Ectodermal cell (in vitro differentiated cells): Measurements from ENCODE around the gene CDH4.
"Not testable (repeated sequence)": the region's sequence is repeated elsewhere in the genome, so short reads cannot be mapped to it uniquely, and the experiment has no call there.

Experiments used
- H3K27ac ChIP-seq: 2 replicates; pipeline ENCODE4 v1.7.0; 2013; ENCODE audit warnings: mild to moderate bottlenecking, low read depth, low read length; ENCODE audit not compliant: insufficient read depth, poor library complexity, severe bottlenecking
- H3K27me3 ChIP-seq: 2 replicates; pipeline ENCODE4 v1.7.0; 2013; ENCODE audit warnings: mild to moderate bottlenecking, low read length; ENCODE audit not compliant: insufficient read depth, control insufficient read depth, poor library complexity, severe bottlenecking
- H3K36me3 ChIP-seq: one replicate; pipeline ENCODE4 v1.7.0; 2013; ENCODE audit warnings: low read length; ENCODE audit not compliant: control insufficient read depth, insufficient read depth
- H3K4me1 ChIP-seq: one replicate; pipeline ENCODE4 v1.7.0; 2013; ENCODE audit warnings: low read length; ENCODE audit not compliant: control insufficient read depth, insufficient read depth
- H3K4me3 ChIP-seq: 2 replicates; pipeline ENCODE4 v1.7.0; 2013; ENCODE audit warnings: low read depth, low read length, control low read depth; ENCODE audit not compliant: insufficient read depth
- H3K9me3 ChIP-seq: 2 replicates; pipeline ENCODE4 v1.7.0; 2013; ENCODE audit warnings: mild to moderate bottlenecking, low read length, moderate library complexity; ENCODE audit not compliant: control insufficient read depth
- WGBS, 2 experiments: methylation state at CpG; one replicate each; pipeline ENCODE4 v1.1.7; 2013; ENCODE audit warnings: missing lambda C conversion rate in 2 of 2; 5-methylcytosine and 5-hydroxymethylcytosine counted together

CDH4 gene

DNA sequence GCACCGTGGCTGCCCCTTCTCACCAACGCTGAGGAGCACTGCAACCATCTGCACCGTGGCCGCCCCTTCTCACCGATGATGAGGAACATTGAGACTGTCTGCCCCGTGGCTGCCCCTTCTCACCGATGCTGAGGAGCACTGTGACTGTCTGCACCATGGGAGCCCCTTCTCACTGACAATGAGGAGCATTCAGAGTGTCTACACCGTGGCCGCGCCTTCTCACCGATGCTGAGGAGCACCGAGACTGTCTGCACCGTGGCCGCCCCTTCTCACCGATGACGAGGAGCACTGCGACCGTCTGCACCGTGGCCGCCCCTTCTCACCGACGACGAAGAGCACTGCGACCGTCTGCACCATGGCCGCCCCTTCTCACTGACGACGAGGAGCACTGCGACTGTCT, 693.4 kb downstream of the CDH4 start:
- not testable (repeated sequence) for H3K4me3 ChIP-seq, H3K4me1 ChIP-seq, H3K27me3 ChIP-seq, H3K36me3 ChIP-seq, H3K27ac ChIP-seq, H3K9me3 ChIP-seq
- WGBS, 2 experiments = 91 to 95% methylated on average over 27 to 28 of the region's 29 CpGs

DNA sequence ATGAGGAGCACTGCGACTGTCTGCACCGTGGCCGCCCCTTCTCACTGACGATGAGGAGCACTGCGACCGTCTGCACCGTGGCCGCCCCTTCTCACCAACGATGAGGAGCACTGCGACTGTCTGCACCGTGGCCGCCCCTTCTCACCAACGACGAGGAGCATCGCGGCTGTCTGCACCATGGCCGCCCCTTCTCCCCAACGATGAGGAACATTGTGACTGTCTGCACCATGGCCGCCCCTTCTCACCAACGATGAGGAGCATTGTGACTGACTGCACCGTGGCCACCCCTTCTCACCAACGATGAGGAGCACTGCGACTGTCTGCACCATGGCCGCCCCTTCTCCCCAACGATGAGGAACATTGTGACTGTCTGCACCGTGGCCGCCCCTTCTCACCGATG, 696.0 kb downstream of the CDH4 start:
- H3K27me3 ChIP-seq, H3K36me3 ChIP-seq, H3K9me3 ChIP-seq, H3K4me1 ChIP-seq, H3K4me3 ChIP-seq, H3K27ac ChIP-seq: not testable (repeated sequence)
- 90 to 93% methylated on average over 28 of the region's 28 CpGs for WGBS, 2 experiments

DNA sequence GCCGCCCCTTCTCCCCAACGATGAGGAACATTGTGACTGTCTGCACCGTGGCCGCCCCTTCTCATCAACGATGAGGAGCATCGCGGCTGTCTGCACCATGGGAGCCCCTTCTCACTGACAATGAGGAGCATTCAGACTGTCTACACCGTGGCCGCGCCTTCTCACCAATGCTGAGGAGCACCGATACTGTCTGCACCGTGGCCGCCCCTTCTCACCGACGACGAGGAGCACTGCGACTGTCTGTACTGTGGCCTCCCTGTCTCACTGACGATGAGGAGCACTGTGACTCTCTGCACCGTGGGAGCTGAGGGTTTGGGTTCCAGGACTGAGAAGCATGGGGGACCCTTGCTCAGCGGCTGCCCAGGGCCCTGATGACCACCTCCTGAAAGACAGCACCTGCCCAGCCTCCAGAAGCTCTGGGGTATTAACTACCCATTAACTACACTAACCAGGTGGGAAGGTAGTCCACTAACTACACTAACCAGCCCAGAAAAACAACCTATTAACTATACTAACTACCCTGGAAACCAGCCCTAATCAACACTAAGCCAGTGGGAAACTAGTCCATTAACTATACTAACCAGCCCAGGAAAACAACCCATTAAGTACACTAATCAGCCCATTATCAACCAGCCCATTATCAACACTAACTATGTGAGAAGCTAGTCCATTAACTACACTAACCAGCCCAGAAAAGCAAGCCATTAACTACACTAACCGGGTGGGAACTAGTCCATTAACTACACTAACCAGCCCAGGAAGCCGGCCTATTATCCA, 696.7 kb downstream of the CDH4 start:
- no peaks in the 10 kb centered on the region for H3K9me3 ChIP-seq
- H3K27me3 ChIP-seq = no peaks in the 10 kb centered on the region
- peaks cover 4% of the 10 kb centered on the region for H3K4me1 ChIP-seq
- no peak overlapping the region for H3K4me3 ChIP-seq
- no peaks in the 10 kb centered on the region for H3K36me3 ChIP-seq
- no peak overlapping the region for H3K27ac ChIP-seq
- WGBS, 2 experiments = 92 to 93% methylated on average over 22 of the region's 22 CpGs

DNA sequence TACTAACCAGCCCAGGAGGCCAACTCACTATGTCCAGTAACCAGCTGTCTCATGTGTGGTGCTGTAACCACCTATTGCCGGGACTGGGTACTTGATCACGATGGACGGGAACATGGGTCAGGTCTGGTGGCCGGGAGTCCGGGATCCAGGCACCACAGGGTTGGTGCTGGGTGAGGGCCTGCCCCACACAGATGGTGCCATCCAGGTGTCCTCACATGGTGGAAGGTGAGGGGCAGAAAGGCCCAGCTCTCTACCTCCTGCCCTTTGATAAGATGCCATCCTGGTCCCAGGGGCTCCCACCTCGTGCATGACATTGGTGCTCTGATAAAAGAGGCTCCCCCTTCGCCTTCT, 697.3 kb downstream of the CDH4 start:
- H3K4me3 ChIP-seq = no peak overlapping the region
- no peaks in the 10 kb centered on the region for H3K36me3 ChIP-seq
- H3K9me3 ChIP-seq = no peaks in the 10 kb centered on the region
- WGBS, 2 experiments = 95% methylated on average over 7 of the region's 7 CpGs
- H3K4me1 ChIP-seq = peaks cover 4% of the 10 kb centered on the region
- no peak overlapping the region for H3K27ac ChIP-seq
- no peaks in the 10 kb centered on the region for H3K27me3 ChIP-seq

DNA sequence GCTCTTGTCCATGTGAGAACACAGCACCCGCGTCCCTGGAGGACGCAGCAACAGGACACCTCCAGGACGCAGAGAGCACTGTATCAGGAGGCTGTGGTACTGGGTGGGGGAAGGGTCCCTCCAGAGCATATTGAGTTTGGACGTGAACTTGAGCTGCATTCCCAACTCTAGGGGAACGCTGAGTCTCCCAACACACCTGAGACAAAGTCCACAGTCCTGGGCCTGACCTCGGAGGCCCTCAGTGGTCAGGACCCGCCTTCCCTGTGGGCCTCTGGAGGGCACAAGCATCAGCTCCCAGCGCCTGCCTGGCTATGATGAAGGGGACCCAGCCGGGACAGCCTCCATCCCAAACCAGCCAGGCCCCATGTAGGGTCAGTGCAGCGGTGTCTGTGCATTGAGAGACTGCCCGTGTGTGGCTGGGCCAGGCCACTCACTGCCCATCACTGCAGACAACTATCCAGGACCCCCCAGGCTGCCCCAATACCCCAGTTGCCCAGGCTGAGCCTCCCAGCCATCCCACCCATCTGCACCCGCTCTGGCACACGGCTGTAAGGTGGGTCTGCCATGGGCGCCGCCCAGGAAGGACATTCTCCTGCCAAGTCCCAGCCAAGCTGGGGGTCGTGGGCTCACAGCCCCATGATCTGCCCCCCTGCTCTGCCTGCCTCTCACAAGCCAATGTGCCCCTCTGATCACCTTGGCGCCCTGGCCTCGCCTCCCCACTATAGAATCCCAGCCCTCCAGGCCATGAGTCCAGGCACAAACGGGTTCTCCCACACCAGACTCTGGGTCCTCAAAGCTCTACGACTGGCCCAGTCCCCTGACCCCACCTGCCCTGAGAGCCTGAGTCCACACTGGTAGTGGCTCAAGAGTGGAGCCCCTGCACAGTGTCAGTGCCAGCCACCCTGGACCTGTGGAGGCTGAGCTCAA, 697.9 kb downstream of the CDH4 start:
- Histone ChIP-seq H3K9me3 (no peaks in the 10 kb centered on the region), H3K27ac (no peak overlapping the region), H3K4me1 (peaks cover 4% of the 10 kb centered on the region), H3K4me3 (no peak overlapping the region), H3K27me3 (no peaks in the 10 kb centered on the region), H3K36me3 (no peaks in the 10 kb centered on the region)
- 92% methylated on average over 21 of the region's 21 CpGs for WGBS, 2 experiments

DNA sequence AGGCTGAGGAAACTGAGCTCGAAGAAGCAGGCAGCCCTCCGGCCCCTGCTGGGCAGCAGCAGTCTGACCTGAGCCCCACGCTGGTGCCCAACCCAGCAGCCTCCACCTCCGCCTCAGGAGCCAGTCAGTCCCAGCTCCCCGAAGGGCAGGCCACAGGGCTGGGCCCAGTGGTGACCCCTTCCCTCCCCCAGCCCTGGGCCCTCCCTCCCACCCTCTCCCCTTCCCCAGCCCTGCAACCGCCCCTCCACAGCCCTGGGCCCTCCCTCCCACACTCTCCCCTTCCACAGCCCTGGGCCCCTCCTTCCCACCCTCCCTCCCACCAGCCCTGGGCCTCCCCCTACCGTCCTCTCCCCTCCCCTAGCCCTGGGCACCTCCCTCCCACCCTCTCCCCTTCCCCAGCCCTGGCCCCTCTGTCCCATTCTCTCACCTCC, 698.6 kb downstream of the CDH4 start:
- WGBS, 2 experiments = 45 to 54% methylated on average over 6 to 7 of the region's 7 CpGs

DNA sequence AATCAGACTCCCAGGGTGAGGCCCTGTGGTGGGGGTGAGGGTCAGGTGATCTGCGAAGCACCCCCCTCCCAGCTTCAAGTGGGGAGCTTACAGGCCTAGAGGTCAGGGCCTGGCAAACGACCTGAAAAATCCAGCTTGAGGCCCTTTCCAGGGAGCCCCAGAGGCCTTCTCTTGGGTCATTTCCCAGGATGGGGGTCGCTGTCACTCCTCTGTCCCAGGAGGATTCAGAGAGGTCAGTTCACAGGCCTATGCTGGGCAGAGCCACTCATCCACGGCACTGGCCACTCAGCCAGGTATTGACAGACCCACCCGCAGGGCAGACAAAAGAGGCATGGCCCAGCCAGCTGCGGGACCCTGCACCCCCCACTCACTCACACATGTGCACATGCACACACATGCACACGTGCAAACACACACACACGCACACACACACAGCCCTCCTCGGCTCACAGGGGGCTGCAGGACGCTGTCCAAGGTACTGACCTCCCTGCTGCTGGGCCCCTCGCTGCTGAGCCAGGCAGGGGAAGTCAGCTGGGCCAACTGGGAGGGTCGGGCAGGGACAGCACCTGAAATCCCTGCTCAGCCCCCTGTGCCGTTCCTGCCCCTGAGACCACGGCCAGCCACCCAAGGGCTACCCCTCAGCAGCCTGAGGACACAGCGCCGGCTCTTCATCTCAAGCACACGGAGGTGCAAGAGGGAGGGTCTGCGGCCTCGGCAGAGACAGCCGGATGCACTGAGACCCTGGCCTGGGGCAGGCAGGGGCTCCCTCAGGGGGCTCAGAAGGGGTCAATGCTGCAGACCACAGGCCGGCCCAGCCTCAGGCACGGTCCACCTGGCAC, 699.9 kb downstream of the CDH4 start:
- no peaks in the 10 kb centered on the region for H3K27me3 ChIP-seq
- no peak overlapping the region for H3K4me3 ChIP-seq
- WGBS, 2 experiments = 47 to 48% methylated on average over 22 of the region's 22 CpGs
- H3K27ac ChIP-seq = no peak overlapping the region
- peaks cover 4% of the 10 kb centered on the region for H3K4me1 ChIP-seq
- H3K9me3 ChIP-seq = no peaks in the 10 kb centered on the region
- no peaks in the 10 kb centered on the region for H3K36me3 ChIP-seq

More for the DNA sequence above, 698.6 kb downstream of the CDH4 start:
- Histone ChIP-seq H3K9me3 (no peaks in the 10 kb centered on the region), H3K36me3 (no peaks in the 10 kb centered on the region), H3K4me3 (no peak overlapping the region), H3K27ac (no peak overlapping the region), H3K4me1 (peaks cover 4% of the 10 kb centered on the region), H3K27me3 (no peaks in the 10 kb centered on the region)

DNA sequence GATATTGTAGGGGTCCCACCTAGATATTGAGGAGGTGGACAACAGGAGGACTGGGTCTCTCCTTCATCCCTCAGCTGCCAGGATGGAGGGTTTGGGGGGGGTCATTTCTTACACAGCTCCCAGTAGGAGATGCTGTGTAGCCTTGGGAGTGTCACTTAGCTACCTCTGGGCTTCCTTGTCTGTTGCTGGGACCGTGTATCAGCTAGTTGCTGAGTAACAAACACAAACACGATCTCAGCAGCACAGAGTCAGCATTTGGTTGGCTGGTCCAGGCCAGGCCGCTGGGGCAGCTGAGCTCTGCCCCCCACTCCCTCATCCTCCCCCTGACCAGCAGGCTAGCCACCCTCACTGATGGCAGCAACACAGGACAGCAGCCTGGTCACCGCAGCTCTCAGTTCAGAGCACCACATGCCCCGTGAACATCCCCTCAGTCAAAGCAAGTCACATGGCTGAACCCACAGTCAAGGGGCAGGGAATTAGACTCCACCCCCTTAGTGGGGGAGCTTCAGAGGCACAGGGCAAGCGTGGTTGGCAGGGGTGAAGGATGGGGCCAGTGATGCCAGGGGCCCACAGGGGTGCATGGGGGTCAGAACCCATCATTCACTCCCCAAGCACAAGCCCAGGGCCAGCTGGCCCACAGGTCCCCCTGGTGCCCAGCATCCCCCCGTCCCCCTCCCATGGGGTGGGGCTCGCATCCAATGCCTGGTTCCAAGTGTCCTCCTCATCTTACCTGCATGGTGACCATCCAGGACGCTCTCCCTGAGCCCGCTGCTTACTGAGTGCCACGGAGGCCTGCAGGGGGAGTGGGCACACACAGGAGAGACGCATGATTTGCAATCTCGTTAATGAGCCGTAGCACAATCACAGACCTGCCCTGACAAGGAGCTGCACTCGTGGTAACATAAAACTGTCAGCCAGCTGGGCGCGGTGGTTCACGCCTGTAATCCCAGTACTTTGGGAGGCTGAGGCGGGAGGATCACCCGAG, 701.3 kb downstream of the CDH4 start:
- H3K27ac ChIP-seq = no peak overlapping the region
- no peaks in the 10 kb centered on the region for H3K9me3 ChIP-seq
- no peaks in the 10 kb centered on the region for H3K36me3 ChIP-seq
- H3K4me1 ChIP-seq = peaks cover 4% of the 10 kb centered on the region
- H3K4me3 ChIP-seq = no peak overlapping the region
- WGBS, 2 experiments = 90 to 91% methylated on average over 20 of the region's 20 CpGs
- no peaks in the 10 kb centered on the region for H3K27me3 ChIP-seq

DNA sequence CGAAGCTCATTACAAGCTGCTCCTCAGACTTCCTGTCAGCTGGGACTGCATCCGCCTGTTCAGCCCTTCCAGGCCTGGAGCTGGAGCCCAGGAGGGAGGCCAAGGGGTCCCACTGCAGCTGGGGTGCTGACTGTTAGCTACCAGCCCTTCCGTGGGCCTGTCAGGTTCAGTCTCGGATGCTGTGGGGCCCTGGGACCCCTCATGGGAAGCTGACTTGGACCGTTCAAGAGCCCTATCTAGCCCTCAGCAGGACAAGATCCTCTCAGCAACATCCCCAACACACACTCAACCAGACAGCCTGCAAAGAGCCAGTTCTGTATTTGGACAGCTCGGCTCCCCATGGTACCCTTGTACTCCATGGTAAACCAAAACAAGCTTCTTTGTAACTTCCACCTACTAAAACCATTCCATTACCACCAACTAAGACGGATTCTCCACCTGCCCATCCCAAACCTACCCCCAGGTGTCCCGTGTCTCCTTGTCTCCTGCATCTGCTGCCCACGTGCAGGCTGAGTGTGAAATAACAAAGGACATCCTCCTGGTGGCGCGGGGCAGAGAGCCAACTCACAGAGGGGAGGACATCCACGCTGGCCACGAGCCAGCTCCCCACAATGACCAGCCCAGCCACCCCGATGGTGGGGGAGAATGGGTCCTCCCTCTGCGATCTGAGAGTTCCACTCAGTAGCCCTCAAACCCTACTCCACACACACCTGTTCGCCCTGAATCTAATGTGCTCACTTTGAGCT, 702.4 kb downstream of the CDH4 start:
- Histone ChIP-seq H3K27me3 (no peaks in the 10 kb centered on the region), H3K4me3 (no peak overlapping the region), H3K27ac (no peak overlapping the region), H3K36me3 (no peaks in the 10 kb centered on the region), H3K9me3 (no peaks in the 10 kb centered on the region), H3K4me1 (peaks cover 4% of the 10 kb centered on the region)
- WGBS, 2 experiments = 81 to 85% methylated on average over 16 of the region's 16 CpGs
